A673 (cell line): ENCODE measurements around the gene AMOTL1.

ENCODE experiments used
- CTCF ChIP-seq: fragments of 300-800, 200-600 bp; sonication (generic); conservative IDR thresholded peaks from 2 replicates; pipeline ENCODE4 v1.5.1; 2017; ENCODE audit warnings: low read depth, mild to moderate bottlenecking, antibody characterized with exemption, low read length, moderate library complexity, mixed read lengths
- EZH2 ChIP-seq: fragments of 200-600 bp; sonication (generic); IDR thresholded peaks from 2 replicates; pipeline ENCODE4 v1.6.1; 2017; ENCODE audit warnings: borderline replicate concordance, low read depth, mild to moderate bottlenecking, mixed read lengths, antibody characterized with exemption, low read length; ENCODE audit not compliant: poor library complexity, severe bottlenecking

DNA sequence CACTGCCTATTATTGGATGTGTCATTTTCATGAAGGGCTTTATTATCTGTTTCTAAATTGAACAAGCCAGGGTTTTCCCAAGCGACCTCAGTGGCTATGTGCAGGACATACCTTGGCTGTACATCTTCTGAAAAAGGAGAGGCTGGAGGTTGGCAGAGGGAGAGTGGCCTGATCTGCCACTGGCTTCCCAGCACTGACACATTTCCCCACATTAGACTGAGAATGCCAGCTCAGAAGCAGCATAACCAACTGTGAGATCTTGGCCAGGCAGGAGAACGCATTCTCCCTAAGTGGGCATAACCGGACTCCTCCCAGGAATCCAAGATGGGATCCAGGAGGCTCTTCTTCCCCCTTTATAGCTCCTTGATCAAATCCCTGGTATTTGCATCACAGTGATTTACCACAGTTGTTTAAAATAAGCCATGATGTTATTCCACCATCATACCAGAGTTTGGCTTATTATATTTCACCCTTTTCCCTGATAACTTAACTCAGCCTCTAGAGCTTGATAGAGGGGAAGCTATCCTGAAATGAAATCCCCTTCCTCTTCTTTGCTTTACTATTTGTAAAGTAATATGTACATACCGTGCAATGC is 33.8 kb downstream of the AMOTL1 start:
- TF ChIP-seq CTCF (no peak), EZH2 (no peak)
